Kasumi-1 (cell line): Measurements from ENCODE around the gene DMBX1.

Source experiments
- DNase-seq, 2 experiments: peaks; one replicate each; lab custom pipeline; 2025; lab: John Stamatoyannopoulos, UW

The DMBX1 gene

DNA sequence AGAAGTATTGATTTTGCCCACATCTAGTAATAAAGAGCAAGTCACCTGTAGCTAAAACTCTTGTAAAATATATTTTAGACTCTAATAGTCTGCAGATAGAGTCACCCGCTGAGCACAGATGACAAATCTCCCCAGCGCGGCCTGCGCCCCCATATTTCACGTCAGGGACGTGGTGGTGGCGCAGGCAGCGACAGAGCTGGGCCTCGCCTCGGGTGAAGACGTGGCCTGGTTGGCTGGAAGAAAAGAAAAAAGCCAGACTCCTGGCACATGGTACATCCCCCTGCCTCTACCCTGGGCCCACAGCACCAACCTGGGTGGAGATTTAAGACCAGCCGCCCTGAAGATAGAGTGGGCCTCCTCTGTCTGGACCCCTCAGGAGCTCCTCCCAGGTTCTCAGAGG lies 6.0 kb upstream of the DMBX1 start:
- no peak for DNase-seq

DNA sequence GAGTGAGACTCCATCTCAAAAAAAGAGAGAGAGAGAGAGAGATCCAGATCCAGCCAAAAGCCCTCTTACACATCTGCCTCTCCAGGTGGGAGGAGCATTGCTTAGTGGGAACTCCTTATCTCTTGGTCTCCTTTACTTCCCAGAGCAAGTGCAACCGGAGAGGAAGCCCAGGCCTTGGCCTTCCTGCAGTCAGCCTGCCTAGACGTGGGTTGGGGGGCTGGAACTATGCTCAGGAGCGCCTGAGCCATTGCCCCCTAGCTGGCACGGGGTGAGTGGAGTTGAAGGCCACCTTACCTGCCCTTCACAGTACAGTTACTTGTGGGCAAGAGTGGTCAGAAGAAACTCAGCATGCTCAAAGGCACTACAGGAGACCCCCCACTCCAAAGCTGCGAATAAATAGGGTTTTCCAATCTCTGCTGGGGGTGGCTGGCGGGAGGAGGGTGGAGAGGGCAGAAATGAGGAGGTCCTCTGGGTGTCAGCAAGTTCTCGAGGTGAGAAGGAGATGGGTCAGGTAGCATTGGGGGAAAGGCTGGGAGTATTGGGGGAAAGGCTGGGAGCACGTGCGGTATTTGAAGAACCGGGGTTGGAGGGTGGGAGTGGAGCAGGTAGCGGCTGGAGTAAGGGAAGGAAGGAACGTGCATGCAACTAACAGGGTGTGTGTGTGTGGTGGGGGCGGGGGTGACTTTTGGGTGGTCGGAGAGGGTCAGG lies 4.7 kb upstream of the DMBX1 start:
- DNase-seq = no peak

DNA sequence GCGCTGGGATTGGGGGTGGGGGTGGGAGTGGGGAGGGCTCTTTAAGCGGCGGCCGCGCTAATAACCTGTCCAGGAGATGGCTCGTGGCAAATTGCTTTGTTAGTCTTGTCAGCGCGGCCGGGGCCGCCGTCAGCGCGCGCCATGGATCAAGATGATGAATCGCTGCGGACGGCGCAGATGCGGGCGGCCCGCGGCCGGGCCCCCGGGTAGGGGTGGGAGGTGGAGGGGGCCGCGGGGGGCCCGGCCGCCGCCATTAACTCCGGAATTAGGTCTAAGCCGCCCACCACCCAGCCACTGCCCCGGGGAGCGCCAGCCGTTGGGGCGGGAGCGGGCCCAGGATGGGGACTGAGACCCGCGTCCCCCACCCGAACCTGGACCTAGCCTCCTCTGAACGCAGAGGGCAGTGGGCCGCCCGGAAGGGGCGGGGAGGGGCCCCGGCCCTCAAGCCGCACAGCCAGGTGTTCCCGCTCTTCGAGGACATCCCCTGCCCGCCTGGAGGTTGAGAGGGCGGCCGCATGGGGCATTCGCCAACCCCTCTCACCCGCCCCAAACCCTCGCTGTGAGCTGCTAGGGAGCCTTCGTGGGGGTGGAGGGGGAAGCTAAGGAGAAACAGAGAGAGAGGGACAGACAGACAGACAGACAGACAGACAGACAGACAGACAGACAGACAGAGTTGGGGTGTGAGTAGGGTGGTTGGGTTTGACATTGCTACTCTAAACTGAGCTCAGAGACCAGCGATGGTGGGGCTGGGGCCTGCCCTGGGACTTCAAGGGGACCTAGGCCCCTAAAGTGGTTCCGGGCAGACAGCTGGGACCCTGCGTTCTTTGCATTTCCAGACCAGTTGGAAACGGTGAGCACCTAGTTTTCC lies 3.8 kb upstream of the DMBX1 start:
- no peak for DNase-seq

DNA sequence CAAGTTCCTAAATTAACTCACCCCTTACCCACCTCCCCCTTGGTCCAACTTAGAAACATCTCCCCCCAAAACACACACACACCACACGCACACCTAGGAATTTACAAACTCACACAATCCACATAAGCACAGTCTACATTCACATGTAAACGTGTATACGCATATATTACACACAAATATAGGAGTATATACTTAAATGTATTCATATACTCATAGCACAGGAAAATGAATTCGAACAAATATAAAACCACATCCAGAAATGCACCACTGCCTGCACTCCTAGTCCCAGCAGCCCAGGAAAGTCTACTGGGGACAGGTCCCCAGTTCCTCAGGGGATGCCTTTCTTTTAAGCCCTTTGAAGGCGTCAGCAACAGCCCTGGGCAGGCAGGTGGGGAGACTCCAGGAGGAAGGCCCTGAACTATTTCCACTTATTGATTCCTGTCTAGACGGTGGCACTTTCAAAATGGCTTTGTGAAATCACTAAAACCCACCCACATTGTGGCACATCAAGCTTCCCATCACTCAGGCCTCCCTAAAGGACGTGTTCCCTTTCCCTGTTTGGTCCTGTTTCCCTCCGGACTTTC lies 3.1 kb upstream of the DMBX1 start:
- no peak for DNase-seq

DNA sequence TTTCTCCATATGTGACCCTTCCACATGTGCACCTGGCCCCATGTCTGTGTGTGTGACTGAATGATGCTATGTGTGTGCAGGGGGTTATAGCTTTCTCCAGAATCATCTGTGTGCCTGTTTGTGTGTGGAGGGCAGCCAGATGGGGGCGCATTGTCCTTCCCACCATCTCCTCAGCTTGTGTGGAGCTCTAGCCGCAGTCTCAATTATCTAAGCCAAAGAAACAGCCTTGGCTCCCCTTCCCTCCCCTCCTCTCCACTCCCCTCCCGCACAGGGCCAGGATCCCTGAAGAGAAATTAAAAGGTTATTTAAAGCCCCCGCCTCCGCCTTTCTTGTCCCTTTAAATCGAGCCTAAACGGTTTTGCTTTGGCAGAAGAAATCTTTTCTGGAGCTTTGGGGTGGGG lies 1.8 kb upstream of the DMBX1 start:
- peak in 1 of 2 experiments; percentile 5 for DNase-seq

DNA sequence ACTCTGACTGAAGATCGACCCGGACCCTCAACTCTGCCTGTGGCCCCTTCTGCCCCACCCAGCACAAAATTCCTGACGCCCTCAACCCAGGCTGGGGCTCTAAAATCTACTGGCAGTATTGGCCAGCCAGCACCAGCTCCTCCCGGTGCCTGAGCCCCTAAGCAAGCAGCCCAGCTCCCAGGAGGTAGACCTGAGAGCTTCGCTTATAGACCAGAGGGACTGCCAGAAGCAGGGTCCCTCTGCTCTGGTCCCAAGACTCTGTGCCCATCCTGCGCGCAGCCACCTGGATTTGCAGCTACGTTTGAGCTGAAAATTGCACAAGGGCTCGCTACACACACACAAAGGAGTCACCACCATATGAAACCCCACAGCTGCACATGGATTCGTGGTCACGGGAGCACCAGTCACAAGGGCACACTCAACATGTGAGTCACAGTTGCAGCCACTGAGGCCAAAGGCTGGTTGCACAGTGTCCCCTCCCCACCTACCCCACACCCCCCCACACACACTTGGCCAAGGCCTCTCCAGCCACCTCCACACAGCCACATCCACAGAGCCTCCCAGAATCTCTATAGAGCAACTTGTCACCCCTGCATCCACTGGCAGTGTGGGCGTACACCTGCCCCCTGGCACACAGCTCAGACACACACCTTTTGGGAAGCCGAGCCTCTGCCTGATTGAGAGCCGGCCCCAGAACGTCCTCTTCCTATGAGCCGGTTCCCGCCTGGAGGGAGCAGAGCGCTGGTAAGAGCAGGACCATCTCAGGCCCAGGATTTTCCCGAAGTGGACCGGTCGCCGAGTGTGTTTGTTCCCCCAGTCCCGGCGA lies 1.1 kb upstream of the DMBX1 start:
- DNase-seq = no peak

DNA sequence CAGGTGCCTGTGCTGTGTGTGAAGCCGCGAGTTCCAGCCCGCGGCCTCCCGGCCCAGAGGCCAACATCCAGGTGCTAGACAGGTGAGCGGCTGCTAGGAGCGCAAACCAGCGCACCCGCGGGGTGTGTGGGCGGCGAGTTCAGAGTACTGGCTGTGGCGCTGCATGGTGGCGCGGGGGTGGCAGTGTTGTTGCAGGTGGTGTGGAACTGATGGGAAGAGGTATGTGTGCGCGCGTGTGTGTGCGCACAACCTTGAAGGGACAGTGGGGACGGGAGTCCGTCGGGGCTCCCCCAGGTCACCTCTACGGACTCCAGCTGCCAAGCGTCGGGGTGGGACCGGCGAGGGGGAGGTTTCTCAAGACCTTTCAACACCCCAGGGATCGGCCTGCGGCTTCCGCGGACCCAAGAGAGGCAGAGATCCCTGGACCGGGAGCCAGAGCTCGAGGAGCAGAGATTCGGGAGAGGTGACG lies 433 bp upstream of the DMBX1 start:
- DNase-seq = no peak

DNA sequence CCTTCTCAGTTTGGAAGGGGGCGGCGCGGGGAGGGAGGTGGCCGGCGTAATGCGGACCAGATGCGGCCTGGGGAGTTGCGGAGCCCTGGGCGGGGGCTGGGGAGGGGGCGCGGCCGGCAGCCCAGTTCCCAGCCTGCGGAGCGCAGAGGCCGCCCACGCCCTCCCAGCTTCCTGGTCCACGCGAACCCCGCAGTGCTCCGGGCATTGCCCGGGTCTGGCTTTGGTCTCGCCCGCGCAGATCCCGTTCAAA lies 695 bp downstream of the DMBX1 start:
- no peak for DNase-seq

DNA sequence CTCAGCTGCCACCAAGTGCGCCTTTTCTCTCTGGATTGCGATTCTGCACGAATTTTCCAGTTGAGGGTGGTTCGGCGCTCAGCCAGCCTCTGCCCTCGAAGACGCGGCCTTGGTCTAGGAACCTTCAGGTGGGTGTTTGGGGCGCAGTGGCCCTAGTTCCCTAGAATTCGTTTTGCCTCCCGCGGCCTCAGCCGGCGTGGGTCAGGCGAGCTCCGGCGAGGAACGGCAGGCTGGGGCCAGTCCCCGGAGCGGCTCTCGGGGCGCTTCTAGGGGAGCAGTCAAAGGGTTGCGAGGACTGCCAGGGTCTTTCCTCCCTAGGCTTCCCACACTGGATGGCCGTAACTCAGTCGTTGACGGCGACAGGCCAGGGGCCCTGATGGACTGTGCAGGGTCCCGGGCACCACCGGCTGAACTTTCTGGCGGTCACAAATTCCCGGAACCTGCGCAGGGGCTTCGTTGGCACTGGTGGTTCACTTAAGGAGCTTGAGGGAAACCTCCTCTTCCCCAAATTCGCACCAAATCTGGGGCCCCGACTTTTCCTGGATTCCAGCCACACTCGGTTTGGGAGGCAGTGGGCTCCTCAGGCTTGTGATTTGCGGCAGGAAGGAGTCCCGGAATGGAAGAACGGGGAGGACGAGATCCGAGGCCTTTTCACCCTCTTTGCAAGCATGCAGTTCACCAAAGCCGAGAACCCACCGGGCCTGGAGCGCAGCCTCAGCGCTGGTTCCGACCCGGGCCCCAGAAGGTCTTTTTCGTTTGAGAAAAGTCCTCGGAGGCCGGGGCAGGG lies 1.2 kb downstream of the DMBX1 start:
- no peak for DNase-seq

DNA sequence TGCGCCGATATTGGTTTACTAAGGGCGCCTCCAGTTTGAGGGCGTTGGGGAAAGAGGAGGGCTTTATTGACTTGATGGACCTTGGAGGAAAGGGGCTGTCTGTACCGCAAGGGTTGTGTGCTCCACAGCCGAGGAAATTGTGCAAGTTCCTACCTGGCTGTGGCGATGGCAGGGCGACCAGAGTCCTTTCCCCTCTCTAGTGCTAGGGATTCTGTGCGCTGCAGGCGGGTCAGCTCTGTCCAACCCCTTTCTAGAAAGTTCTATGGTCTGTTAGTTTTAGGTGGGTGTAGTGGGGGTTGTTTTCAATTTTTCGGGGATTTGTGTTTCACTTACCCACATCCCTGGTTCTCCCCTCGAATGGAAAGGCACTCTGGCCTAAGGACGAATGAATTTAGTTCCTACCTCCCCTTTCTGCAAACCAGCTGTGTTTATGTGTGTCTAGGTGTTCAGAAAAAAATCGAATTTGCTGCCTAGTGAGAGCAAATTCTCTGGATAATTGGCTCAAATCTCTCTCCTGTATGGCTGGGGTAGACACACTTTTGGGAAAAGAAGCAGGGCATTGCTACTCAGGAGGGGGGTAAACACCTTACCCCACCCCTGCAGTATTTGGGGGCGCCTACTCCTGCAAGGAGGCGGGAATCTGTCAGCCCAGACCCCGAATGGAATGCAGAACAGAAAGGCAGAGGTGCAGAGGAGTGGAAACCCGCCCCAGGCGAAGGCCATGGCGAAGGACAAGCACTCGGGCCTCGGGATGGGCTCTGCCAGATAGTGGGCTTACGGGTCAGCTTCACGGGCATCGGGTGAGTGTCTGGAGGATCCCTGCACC lies 2.0 kb downstream of the DMBX1 start:
- DNase-seq = no peak

DNA sequence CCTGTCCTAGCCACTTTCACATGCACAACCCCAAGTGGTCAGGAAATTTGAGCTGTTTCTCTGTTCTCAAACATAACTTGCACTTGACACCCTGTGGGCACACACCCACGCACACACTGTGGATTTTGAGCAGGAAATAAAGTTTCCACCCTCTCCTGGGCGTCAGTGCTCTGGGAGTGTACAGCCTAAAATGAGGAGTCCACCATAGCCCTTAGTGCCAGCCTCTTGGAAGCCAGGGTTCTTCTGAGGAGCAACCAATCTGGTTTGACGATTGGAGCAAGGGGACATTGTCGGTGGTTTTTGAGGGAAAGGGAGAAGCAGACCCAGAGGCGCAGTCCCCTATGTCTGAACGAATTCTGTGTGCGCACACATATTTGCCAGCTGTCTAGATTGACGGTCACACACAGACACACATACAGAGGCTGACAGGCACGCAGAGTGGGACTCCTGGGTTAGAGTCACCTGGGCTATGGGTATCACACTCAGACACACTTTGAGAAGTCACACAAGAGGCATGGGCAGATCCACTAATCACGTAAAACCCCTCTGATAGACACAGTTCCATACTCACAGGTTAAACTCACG lies 2.7 kb downstream of the DMBX1 start:
- no peak for DNase-seq

DNA sequence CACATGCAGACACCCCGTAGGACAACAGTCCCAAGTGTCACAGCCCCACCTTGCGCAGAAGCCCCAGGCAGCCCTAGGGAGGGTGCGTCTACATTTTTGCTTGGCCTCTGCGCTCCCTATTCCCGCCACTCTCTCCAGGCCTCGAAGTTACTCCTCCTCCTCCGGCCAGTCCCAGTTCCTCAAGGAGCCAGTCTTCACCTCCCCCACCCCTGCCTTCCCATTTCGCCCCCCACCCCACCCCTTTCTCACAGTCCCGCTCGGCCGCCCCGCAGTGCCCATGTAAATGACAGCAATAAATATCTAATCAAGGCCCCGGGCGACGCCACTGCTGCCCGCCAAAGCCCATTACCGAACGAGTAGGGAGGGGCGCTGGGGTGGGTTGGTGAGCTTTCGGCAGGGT lies 3.2 kb downstream of the DMBX1 start:
- DNase-seq = no peak

DNA sequence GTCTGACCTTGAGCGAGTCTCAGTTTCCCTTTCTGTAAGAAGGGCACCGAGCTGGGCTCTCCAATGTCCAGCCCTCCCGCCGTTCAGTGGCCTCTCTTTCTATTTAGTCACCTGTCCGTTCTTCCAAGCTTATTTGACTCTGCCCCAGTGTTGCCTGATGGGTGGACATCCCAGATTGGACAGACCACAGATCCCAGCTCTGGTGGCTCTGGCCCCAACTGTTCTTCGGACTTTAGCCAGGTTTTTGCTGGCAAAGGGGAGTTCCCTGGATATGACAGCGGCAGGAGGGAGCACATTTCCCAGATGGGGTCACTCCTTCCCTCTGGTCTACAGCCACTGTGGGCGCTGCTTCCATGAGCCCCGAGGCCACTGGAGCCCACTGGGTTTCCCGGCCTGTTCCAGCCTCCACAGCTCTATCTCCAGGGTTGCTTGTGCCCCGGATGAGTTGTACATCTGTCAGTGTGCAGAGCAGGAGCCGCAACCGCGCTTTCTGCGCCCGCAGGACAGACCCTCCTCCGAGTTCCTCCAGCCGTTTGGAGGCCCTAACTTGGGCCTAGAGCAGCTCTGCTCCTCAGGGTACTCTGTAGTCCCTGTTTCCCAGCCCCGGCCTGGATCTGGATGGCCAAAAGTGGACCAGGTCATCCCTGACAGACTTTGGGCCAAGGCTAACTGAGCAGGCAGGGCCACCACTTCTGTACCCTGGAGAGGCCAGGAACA lies 3.8 kb downstream of the DMBX1 start:
- DNase-seq = no peak

DNA sequence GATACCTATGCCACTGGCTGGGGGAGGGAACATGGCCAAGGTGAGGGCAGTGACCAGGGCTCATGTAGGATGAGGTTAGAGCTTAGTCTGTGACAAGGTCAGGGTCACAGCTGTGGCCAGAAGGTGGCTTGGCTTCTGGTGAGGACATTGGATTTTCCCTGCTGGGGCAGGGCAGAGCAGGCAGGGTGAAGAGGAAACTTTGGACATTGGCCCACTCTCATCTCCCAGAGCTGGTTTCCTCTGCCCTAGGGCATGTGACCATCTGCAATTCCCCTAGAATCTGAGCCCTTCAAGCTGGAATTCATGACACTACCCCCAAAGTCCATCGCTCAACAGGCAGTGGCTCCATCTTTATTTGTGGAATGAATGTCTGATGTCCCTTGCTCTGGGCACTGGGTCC lies 5.3 kb downstream of the DMBX1 start:
- no peak for DNase-seq

DNA sequence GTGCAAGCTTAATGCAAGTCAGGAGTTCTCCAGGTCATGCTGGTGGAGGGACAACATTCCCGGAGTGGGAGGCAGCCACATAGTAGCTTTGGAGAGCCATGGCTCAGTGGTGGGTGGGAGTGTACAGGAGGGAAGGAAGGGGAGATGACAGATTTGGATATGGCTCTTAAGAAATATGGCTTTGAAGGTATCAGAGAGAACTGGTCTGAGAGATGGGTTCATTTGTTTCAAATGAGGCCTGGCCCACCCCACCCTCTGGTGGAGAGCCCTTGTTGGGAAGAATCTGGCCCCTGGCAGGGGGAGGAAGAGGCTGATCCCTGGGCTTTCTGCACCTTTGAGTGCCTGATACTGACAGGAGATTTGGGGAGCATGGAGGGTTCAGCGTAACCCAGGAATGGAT lies 6.1 kb downstream of the DMBX1 start:
- DNase-seq = no peak

DNA sequence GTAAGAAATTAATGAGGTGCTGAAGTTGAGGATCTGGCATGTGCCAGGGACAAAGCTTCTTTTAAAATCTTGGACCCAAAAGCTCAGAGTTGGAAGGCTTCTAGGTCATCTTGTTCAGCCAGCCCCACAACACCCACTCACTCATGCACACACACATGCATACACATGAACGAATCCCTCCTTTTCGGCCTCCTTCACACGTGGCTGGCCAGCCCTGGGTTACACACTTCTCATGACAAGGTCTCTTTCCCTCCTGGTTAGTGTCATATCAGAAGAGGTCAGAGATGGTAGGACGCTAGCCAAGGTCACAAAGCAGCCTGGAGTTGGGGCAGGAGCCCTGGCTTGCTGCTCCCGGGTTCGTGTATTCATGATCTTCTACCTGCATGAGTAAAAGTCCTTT lies 6.9 kb downstream of the DMBX1 start:
- no peak for DNase-seq

DNA sequence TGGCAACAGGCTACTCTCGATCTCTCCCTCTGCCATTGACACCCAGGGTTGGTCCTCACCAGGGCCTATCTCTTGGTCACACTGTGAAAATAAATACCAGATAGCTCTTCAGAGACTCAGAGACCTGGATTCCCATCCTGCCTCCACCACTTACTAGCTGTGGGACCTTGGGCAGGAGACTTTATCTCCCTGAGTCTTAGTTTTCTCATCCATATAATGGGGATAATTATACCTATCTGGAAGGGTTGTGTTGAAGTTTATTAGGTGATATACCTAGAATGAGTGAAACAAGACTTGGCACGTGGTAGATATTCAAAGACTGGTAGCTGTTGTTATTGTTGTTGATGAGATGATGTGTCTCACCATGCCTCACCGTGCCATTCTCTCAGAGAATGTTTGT lies 7.4 kb downstream of the DMBX1 start:
- no peak for DNase-seq

DNA sequence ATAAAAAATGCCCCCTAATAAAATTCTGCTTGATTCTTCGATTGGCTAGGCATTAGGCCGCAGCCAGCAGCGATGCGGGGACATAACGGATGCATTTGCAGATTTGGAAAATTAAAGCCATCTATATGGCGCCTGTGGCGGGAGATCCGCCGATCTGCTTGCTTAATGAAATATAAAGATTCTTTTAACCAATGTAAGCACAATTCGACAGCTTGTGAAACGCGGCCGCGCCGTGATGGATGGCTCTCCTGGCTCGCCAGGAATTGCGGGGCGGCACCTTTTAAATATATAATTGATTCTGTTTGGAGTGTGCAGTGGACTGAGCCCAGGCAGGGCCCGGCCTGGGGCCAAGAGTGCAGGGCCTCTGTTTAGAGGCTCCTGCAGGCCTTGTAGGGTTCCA lies 8.0 kb downstream of the DMBX1 start:
- no peak for DNase-seq

DNA sequence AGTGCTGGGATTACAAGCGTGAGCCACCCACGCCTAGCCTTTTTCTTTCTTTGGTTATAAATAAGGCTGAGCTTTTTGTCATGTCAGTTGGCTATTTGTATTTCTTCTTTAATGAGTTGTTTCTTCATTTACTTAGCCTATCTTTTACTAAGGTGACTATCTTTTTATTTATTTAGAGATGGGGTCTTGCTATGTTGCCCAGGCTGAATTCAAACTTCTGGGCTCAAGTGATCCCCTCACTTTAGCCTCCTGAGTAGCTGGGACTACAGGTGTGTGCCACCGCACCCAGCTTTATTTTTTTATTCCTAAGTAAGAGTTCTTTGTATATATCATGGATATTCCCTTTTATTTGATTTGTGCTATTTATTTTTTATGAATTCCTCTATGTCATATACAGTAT lies 11.9 kb downstream of the DMBX1 start:
- no peak for DNase-seq

DNA sequence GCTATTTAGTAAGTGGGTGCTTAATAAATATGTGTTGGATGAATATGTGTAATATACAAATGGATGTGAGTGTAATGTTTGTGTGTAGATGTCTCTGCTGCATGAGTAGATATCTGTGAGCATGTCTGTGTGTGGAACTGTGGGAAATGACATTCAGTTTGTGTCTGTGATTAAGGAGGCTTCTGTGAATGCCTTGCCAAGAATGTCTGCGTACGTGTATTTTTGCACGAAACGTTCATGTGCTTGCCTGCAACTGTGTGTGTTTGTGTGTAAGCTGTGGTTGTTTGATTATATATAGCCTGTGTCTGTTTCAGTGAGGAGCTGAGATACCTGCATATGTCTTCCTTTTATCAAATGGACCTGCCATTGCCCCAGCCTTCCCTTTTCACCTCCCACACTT lies 13.8 kb downstream of the DMBX1 start:
- DNase-seq = no peak
